WTC11 (cell line): ENCODE measurements around the gene FRMD4B.

Experiments used
- CREM ChIP-seq: sonication (generic); formaldehyde crosslinking; IDR thresholded peaks from 2 replicates; pipeline ENCODE4 v1.8.1; 2022; ENCODE audit warnings: mild to moderate bottlenecking, missing genetic modification reagents, moderate library complexity
- FOXP1 ChIP-seq: sonication (generic); formaldehyde crosslinking; IDR thresholded peaks from 2 replicates; pipeline ENCODE4 v1.8.0; 2022; ENCODE audit warnings: missing genetic modification reagents, mild to moderate bottlenecking, moderate library complexity, borderline replicate concordance
- ZNF121 ChIP-seq: sonication (generic); formaldehyde crosslinking; IDR thresholded peaks from 2 replicates; pipeline ENCODE4 v1.8.0; 2023; ENCODE audit warnings: missing genetic modification reagents
- ZNF138 ChIP-seq: sonication (generic); formaldehyde crosslinking; conservative IDR thresholded peaks from 2 replicates; pipeline ENCODE4 v1.8.1; 2022; ENCODE audit warnings: mild to moderate bottlenecking, moderate library complexity, missing genetic modification reagents
- TF ChIP-seq, protein P1 (sequence below): fragments of 200-600 bp; IDR thresholded peaks from 2 replicates; pipeline ENCODE4 v1.8.0; 2022; ENCODE audit warnings: antibody characterized with exemption
- TF ChIP-seq, protein P2 (sequence below): sonication (generic); formaldehyde crosslinking; IDR thresholded peaks from 2 replicates; pipeline ENCODE4 v1.8.0; 2023; ENCODE audit warnings: missing genetic modification reagents
- TF ChIP-seq, protein P3 (sequence below): sonication (generic); formaldehyde crosslinking; IDR thresholded peaks from 2 replicates; pipeline ENCODE4 v1.8.1; 2023; ENCODE audit warnings: mild to moderate bottlenecking, missing genetic modification reagents, moderate library complexity
- TF ChIP-seq, protein P4 (sequence below): sonication (generic); formaldehyde crosslinking; IDR thresholded peaks from 2 replicates; pipeline ENCODE4 v1.8.1; 2023; ENCODE audit warnings: mild to moderate bottlenecking, missing genetic modification reagents, borderline replicate concordance
- TF ChIP-seq, protein P5 (sequence below): sonication (generic); formaldehyde crosslinking; IDR thresholded peaks from 2 replicates; pipeline ENCODE4 v1.8.0; 2022; ENCODE audit warnings: mild to moderate bottlenecking, missing genetic modification reagents
- TF ChIP-seq, protein P6 (sequence below): sonication (generic); formaldehyde crosslinking; IDR thresholded peaks from 2 replicates; pipeline ENCODE4 v1.8.1; 2022; ENCODE audit warnings: mild to moderate bottlenecking, missing genetic modification reagents, moderate library complexity, borderline replicate concordance

DNA sequence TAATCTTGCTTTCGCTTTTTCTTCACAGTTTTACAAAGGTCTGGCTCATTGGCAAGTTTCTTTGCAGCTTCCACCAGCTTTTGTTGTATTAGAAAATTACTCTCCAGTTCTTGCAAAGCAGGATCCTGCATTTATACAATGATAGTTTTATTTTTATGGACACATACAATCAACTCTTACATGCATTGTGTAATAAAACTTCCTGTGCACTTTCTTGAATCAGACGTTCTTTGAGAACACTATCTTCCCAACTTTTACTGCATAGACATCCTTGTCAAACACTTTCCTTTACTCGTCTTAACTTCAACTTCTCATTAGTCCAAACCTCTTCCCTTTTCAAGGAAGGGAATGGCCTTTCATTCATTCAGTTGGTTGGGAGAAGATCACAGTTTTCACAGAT, 192.1 kb downstream of the FRMD4B start:
- TF ChIP-seq, protein P1, sequence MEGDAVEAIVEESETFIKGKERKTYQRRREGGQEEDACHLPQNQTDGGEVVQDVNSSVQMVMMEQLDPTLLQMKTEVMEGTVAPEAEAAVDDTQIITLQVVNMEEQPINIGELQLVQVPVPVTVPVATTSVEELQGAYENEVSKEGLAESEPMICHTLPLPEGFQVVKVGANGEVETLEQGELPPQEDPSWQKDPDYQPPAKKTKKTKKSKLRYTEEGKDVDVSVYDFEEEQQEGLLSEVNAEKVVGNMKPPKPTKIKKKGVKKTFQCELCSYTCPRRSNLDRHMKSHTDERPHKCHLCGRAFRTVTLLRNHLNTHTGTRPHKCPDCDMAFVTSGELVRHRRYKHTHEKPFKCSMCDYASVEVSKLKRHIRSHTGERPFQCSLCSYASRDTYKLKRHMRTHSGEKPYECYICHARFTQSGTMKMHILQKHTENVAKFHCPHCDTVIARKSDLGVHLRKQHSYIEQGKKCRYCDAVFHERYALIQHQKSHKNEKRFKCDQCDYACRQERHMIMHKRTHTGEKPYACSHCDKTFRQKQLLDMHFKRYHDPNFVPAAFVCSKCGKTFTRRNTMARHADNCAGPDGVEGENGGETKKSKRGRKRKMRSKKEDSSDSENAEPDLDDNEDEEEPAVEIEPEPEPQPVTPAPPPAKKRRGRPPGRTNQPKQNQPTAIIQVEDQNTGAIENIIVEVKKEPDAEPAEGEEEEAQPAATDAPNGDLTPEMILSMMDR: no peak
- TF ChIP-seq ZNF121 (CRISPR knock-in tag) (no peak), ZNF138 (no peak), FOXP1 (no peak), CREM (CRISPR knock-in tag) (no peak)
- TF ChIP-seq, protein P2, sequence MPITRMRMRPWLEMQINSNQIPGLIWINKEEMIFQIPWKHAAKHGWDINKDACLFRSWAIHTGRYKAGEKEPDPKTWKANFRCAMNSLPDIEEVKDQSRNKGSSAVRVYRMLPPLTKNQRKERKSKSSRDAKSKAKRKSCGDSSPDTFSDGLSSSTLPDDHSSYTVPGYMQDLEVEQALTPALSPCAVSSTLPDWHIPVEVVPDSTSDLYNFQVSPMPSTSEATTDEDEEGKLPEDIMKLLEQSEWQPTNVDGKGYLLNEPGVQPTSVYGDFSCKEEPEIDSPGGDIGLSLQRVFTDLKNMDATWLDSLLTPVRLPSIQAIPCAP (CRISPR knock-in tag): no peak
- TF ChIP-seq, protein P3, sequence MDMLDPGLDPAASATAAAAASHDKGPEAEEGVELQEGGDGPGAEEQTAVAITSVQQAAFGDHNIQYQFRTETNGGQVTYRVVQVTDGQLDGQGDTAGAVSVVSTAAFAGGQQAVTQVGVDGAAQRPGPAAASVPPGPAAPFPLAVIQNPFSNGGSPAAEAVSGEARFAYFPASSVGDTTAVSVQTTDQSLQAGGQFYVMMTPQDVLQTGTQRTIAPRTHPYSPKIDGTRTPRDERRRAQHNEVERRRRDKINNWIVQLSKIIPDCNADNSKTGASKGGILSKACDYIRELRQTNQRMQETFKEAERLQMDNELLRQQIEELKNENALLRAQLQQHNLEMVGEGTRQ (CRISPR knock-in tag): no peak
- TF ChIP-seq, protein P4, sequence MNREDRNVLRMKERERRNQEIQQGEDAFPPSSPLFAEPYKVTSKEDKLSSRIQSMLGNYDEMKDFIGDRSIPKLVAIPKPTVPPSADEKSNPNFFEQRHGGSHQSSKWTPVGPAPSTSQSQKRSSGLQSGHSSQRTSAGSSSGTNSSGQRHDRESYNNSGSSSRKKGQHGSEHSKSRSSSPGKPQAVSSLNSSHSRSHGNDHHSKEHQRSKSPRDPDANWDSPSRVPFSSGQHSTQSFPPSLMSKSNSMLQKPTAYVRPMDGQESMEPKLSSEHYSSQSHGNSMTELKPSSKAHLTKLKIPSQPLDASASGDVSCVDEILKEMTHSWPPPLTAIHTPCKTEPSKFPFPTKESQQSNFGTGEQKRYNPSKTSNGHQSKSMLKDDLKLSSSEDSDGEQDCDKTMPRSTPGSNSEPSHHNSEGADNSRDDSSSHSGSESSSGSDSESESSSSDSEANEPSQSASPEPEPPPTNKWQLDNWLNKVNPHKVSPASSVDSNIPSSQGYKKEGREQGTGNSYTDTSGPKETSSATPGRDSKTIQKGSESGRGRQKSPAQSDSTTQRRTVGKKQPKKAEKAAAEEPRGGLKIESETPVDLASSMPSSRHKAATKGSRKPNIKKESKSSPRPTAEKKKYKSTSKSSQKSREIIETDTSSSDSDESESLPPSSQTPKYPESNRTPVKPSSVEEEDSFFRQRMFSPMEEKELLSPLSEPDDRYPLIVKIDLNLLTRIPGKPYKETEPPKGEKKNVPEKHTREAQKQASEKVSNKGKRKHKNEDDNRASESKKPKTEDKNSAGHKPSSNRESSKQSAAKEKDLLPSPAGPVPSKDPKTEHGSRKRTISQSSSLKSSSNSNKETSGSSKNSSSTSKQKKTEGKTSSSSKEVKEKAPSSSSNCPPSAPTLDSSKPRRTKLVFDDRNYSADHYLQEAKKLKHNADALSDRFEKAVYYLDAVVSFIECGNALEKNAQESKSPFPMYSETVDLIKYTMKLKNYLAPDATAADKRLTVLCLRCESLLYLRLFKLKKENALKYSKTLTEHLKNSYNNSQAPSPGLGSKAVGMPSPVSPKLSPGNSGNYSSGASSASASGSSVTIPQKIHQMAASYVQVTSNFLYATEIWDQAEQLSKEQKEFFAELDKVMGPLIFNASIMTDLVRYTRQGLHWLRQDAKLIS (CRISPR knock-in tag): no peak
- TF ChIP-seq, protein P5, sequence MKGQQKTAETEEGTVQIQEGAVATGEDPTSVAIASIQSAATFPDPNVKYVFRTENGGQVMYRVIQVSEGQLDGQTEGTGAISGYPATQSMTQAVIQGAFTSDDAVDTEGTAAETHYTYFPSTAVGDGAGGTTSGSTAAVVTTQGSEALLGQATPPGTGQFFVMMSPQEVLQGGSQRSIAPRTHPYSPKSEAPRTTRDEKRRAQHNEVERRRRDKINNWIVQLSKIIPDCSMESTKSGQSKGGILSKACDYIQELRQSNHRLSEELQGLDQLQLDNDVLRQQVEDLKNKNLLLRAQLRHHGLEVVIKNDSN (CRISPR knock-in tag): no peak
- TF ChIP-seq, protein P6, sequence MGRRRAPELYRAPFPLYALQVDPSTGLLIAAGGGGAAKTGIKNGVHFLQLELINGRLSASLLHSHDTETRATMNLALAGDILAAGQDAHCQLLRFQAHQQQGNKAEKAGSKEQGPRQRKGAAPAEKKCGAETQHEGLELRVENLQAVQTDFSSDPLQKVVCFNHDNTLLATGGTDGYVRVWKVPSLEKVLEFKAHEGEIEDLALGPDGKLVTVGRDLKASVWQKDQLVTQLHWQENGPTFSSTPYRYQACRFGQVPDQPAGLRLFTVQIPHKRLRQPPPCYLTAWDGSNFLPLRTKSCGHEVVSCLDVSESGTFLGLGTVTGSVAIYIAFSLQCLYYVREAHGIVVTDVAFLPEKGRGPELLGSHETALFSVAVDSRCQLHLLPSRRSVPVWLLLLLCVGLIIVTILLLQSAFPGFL: no peak
